ENCODE results near the gene VPS9D1. TPM values are rescaled to one million over a fixed set of nuclear protein-coding genes. Genes with fewer than 3 reads are reported as not detected.
"Not testable (repeated sequence)": the region's sequence is repeated elsewhere in the genome, so short reads cannot be mapped to it uniquely, and the experiment has no call there.

VPS9D1 gene
- polyA plus RNA-seq, 3 donors = 1.2 to 29.7 (median 1.6) TPM

DNA sequence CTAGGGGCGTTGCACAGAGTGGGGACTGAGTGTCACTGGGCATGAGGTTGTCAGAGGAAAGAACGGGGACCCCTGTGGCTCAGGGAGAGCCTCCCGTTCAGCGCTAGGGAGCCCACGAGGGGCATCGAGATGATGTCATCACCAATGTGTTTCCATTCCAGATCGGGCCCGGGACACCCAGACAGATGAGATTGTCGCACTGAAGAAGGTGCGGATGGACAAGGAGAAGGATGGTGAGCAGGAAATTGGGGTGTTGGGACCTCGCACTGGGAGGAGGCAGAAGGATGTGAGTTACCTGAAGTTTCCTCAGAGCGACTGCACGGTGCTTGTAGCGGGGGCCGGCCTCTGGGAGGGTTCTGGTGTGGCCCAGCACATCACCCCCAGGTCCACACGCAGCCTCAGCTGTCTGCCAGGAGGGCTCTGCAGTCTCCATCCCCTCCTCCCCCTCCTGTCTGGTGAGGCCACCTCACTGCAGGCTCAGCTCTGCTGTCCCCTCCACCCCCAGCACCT is 30.3 kb downstream of the VPS9D1 start:
- Mint-ChIP-seq H3K9me3 (peaks cover 0 to 4% (median 2%) of the 10 kb centered on the region in 7 donors), H3K27me3 (ENCODE audit: low read depth in 3 of 3) (peaks cover 0 to 2% (median 2%) of the 10 kb centered on the region in 3 donors), H3K36me3 (peaks cover 37 to 62% of the 10 kb centered on the region in 2 donors), H3K27ac (peak overlapping the region in 1 of 7 donors; percentile 23), H3K4me3 (no peak overlapping the region), H3K4me1 (peaks cover 9% of the 10 kb centered on the region)
- no peaks in the 10 kb centered on the region for H3K27me3 ChIP-seq (ENCODE audit: control insufficient read depth in 2 of 2, insufficient read depth in 2 of 2, low read length in 2 of 2)
- no peak overlapping the region for H3K4me2 ChIP-seq (replicated peaks; ENCODE audit: extremely low read depth, low read length, poor library complexity, severe bottlenecking)
- no peak overlapping the region for H3K27ac ChIP-seq (ENCODE audit: low read depth in 1 of 2, low read length in 2 of 2)
- no peak overlapping the region for H3K4me3 ChIP-seq (replicated peaks in 1 of 3; ENCODE audit: low read depth in 2 of 3, low read length in 3 of 3)
- H2AFZ ChIP-seq (ENCODE audit: insufficient read depth, low read depth, low read length, poor library complexity, severe bottlenecking) = no peak overlapping the region
- H3K9ac ChIP-seq (ENCODE audit: insufficient read depth, low read length, poor library complexity, severe bottlenecking) = no peak overlapping the region
- TF ChIP-seq, protein P1, sequence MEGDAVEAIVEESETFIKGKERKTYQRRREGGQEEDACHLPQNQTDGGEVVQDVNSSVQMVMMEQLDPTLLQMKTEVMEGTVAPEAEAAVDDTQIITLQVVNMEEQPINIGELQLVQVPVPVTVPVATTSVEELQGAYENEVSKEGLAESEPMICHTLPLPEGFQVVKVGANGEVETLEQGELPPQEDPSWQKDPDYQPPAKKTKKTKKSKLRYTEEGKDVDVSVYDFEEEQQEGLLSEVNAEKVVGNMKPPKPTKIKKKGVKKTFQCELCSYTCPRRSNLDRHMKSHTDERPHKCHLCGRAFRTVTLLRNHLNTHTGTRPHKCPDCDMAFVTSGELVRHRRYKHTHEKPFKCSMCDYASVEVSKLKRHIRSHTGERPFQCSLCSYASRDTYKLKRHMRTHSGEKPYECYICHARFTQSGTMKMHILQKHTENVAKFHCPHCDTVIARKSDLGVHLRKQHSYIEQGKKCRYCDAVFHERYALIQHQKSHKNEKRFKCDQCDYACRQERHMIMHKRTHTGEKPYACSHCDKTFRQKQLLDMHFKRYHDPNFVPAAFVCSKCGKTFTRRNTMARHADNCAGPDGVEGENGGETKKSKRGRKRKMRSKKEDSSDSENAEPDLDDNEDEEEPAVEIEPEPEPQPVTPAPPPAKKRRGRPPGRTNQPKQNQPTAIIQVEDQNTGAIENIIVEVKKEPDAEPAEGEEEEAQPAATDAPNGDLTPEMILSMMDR (IDR thresholded peaks at IDR 0.05) = no peak
- H3K9me3 ChIP-seq (replicated peaks in 1 of 2; ENCODE audit: control insufficient read depth in 1 of 2, insufficient read depth in 1 of 2, low read length in 2 of 2) = peaks cover 0 to 6% of the 10 kb centered on the region in 2 donors
- intact Hi-C loops (cut with micrococcal nuclease) = no loop called here
- H4K20me1 ChIP-seq (ENCODE audit: insufficient read depth, low read length) = peaks cover 10% of the 10 kb centered on the region
- no peak for DNase-seq
- peaks cover 48 to 60% of the 10 kb centered on the region in 2 donors for H3K36me3 ChIP-seq (replicated peaks in 1 of 2; ENCODE audit: control insufficient read depth in 1 of 2, insufficient read depth in 2 of 2, low read length in 2 of 2)
- H3K79me2 ChIP-seq (ENCODE audit: insufficient read depth, low read length) = peaks cover 25% of the 10 kb centered on the region
- H3K4me1 ChIP-seq (ENCODE audit: control insufficient read depth in 1 of 2, insufficient read depth in 2 of 2, low read length in 2 of 2) = peaks cover 10 to 17% of the 10 kb centered on the region in 2 donors
- WGBS (ENCODE audit: insufficient coverage) = 95% methylated on average over 14 of the region's 16 CpGs

DNA sequence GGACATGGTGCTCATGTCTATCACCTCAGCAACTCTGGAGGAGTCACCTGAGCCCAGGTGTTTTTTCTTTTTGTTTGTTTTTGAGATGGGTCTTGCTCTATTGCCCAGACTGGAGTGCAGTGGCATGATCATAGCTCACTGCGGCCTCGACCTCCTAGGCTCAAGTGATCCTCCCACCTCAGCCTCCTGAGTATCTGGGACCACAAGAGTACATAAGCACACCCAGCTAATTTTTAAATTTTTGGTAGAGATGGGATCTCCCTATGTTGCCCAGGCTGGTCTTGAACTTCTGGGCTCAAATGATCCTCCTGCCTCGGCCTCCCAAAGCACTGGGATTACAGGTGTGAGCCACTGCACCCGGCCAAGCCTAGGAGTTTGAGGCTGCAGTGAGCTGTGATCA is 31.1 kb downstream of the VPS9D1 start:
- H3K27ac Mint-ChIP-seq; H3K27me3 Mint-ChIP-seq (ENCODE audit: low read depth in 3 of 3); H3K27ac ChIP-seq (ENCODE audit: low read depth in 1 of 2, low read length in 2 of 2); H3K9ac ChIP-seq (ENCODE audit: insufficient read depth, low read length, poor library complexity, severe bottlenecking); intact Hi-C loops (cut with micrococcal nuclease); H3K4me3 Mint-ChIP-seq; DNase-seq; H3K4me3 ChIP-seq (replicated peaks in 1 of 3; ENCODE audit: low read depth in 2 of 3, low read length in 3 of 3); H3K4me1 Mint-ChIP-seq; H3K27me3 ChIP-seq (ENCODE audit: control insufficient read depth in 2 of 2, insufficient read depth in 2 of 2, low read length in 2 of 2); H3K4me2 ChIP-seq (replicated peaks; ENCODE audit: extremely low read depth, low read length, poor library complexity, severe bottlenecking); H2AFZ ChIP-seq (ENCODE audit: insufficient read depth, low read depth, low read length, poor library complexity, severe bottlenecking): not testable (repeated sequence)
- 71% methylated on average over 2 of the region's 4 CpGs for whole genome bisulfite sequencing (ENCODE audit: insufficient coverage)
- Histone ChIP-seq H4K20me1 (ENCODE audit: insufficient read depth, low read length) (peaks cover 10% of the 10 kb centered on the region), H3K36me3 (replicated peaks in 1 of 2; ENCODE audit: control insufficient read depth in 1 of 2, insufficient read depth in 2 of 2, low read length in 2 of 2) (peaks cover 42 to 54% of the 10 kb centered on the region in 2 donors), H3K79me2 (ENCODE audit: insufficient read depth, low read length) (peaks cover 25% of the 10 kb centered on the region), H3K9me3 (replicated peaks in 1 of 2; ENCODE audit: control insufficient read depth in 1 of 2, insufficient read depth in 1 of 2, low read length in 2 of 2) (peaks cover 0 to 14% of the 10 kb centered on the region in 2 donors), H3K4me1 (ENCODE audit: control insufficient read depth in 1 of 2, insufficient read depth in 2 of 2, low read length in 2 of 2) (peaks cover 10 to 17% of the 10 kb centered on the region in 2 donors)
- H3K9me3 Mint-ChIP-seq = peaks cover 5 to 11% (median 8%) of the 10 kb centered on the region in 7 donors
- peaks cover 31 to 54% of the 10 kb centered on the region in 2 donors for H3K36me3 Mint-ChIP-seq

Data from CD14-positive monocyte (primary cell).